NB4 (cell line): Measurements from ENCODE around the gene HERC3.

Experiments
- MYC ChIP-seq: IDR thresholded peaks from 2 replicates; pipeline ENCODE4 v1.6.1; 2011; ENCODE audit warnings: low read depth, low read length
- POLR2A ChIP-seq: IDR thresholded peaks from 2 replicates; pipeline ENCODE4 v1.6.1; 2011; ENCODE audit warnings: mild to moderate bottlenecking; ENCODE audit not compliant: insufficient read length; ENCODE audit errors: extremely low read depth
- TF ChIP-seq, protein P1 (sequence below): IDR thresholded peaks from one replicate; pipeline ENCODE4 v1.5.1; 2012; ENCODE audit warnings: low read depth, low read length
- TF ChIP-seq, protein P2 (sequence below): IDR thresholded peaks from 2 replicates; pipeline ENCODE4 v1.6.1; 2011; ENCODE audit warnings: low read depth, low read length

DNA sequence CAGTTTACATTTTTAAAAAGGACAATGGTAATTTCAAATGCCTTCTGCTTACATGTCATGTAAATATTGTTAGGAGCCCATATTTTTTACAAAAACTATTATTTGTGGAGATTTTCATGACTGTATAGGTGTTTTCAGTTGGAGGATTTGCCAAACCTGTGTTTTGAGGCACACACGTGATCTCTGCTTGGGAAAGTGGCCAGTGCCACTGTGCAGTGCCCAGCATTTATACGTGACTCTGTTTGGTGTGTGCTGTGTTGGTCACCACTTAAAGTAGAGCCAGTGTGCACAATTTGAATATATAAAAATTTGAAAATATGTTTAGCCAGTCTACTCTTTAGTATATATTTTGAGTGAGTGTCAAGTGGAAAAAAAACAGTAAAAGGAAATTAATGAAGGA, 132.1 kb downstream of the HERC3 start:
- TF ChIP-seq, protein P1, sequence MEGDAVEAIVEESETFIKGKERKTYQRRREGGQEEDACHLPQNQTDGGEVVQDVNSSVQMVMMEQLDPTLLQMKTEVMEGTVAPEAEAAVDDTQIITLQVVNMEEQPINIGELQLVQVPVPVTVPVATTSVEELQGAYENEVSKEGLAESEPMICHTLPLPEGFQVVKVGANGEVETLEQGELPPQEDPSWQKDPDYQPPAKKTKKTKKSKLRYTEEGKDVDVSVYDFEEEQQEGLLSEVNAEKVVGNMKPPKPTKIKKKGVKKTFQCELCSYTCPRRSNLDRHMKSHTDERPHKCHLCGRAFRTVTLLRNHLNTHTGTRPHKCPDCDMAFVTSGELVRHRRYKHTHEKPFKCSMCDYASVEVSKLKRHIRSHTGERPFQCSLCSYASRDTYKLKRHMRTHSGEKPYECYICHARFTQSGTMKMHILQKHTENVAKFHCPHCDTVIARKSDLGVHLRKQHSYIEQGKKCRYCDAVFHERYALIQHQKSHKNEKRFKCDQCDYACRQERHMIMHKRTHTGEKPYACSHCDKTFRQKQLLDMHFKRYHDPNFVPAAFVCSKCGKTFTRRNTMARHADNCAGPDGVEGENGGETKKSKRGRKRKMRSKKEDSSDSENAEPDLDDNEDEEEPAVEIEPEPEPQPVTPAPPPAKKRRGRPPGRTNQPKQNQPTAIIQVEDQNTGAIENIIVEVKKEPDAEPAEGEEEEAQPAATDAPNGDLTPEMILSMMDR, result no peak
- TF ChIP-seq POLR2A, result no peak
- TF ChIP-seq, protein P2, sequence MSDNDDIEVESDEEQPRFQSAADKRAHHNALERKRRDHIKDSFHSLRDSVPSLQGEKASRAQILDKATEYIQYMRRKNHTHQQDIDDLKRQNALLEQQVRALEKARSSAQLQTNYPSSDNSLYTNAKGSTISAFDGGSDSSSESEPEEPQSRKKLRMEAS, result no peak
- TF ChIP-seq MYC, result no peak
